H1 (cell line): ENCODE data around the gene PLTP. TPM values are rescaled to one million over a fixed set of nuclear protein-coding genes. Genes with fewer than 3 reads are reported as not detected.

Experiments
- CBX8 ChIP-seq: fragments of 300-800, 300-1000 bp; sonication (generic); IDR thresholded peaks from 2 replicates; pipeline ENCODE4 v1.7.1; 2016; ENCODE audit warnings: low read depth, low read length, borderline replicate concordance
- KDM4A ChIP-seq: IDR thresholded peaks from one replicate; pipeline ENCODE4 v1.7.1; 2012; ENCODE audit warnings: low read depth, mild to moderate bottlenecking, moderate library complexity, low read length, inconsistent platforms; ENCODE audit not compliant: severe bottlenecking
- RNF2 ChIP-seq: fragments of 200-900, 300-1000 bp; sonication (generic); IDR thresholded peaks from 2 replicates; pipeline ENCODE4 v1.7.1; 2016; ENCODE audit warnings: borderline replicate concordance, low read depth, mild to moderate bottlenecking, antibody characterized with exemption, low read length; ENCODE audit not compliant: poor library complexity, severe bottlenecking; ENCODE audit errors: missing control alignments
- SIN3A ChIP-seq, 2 experiments: IDR thresholded peaks in 1 of 2; conservative IDR thresholded peaks in 1 of 2; 2 replicates each; pipeline ENCODE4 v1.6.1; 2011 to 2012; ENCODE audit warnings: low read length in 2 of 2, improper control_type of control experiment in 1 of 2, low read depth in 1 of 2, mild to moderate bottlenecking in 1 of 2
- SP1 ChIP-seq: IDR thresholded peaks from 2 replicates; pipeline ENCODE4 v1.6.1; 2011; ENCODE audit warnings: low read depth, low read length
- TBP ChIP-seq: IDR thresholded peaks from 2 replicates; pipeline ENCODE4 v1.6.1; 2011; ENCODE audit warnings: low read depth, low read length, improper control_type of control experiment
- polyA plus RNA-seq, 7 experiments: library from polyadenylated mRNA; depleted of rRNA in 3 of 7; stranded (reverse) in 5 of 7; unstranded in 2 of 7; fragments of >200 nt in 5 of 7; fragments of 200-250 nt in 2 of 7; gene quantifications; 1 replicate in 5 of 7; 2 replicates in 1 of 7; 4 replicates in 1 of 7; pipeline versions ENCODE4 v1.2.1 to v1.2.3, GENCODE V29; 2011 to 2013; ENCODE audit warnings: missing spikeins in 2 of 7, mixed read lengths in 2 of 7
- total RNA-seq: library from RNA; stranded (reverse); fragmentation: NEBNext Ultra II Directional; extraction: Animal tissue kit (Norgen Biotek cat#: 25700); gene quantifications from 2 replicates; pipeline ENCODE4 v1.2.1, GENCODE V29; 2021
- TF ChIP-seq, protein P1 (sequence below): fragments of 300-600 bp; sonication (generic); IDR thresholded peaks from 2 replicates; pipeline ENCODE4 v1.7.1; 2012; ENCODE audit warnings: low read length, moderate library complexity, mild to moderate bottlenecking, inconsistent platforms; ENCODE audit not compliant: insufficient replicate concordance
- TF ChIP-seq, protein P2 (sequence below): IDR thresholded peaks from 2 replicates; pipeline ENCODE4 v1.6.1; 2011; ENCODE audit warnings: low read length, improper control_type of control experiment

The PLTP gene
- total and polyA plus RNA-seq, 2 of the 8 experiments (the other 6 are each of a cell fraction or from before 2014, with no cell fraction given), result 120 to 194 TPM

DNA sequence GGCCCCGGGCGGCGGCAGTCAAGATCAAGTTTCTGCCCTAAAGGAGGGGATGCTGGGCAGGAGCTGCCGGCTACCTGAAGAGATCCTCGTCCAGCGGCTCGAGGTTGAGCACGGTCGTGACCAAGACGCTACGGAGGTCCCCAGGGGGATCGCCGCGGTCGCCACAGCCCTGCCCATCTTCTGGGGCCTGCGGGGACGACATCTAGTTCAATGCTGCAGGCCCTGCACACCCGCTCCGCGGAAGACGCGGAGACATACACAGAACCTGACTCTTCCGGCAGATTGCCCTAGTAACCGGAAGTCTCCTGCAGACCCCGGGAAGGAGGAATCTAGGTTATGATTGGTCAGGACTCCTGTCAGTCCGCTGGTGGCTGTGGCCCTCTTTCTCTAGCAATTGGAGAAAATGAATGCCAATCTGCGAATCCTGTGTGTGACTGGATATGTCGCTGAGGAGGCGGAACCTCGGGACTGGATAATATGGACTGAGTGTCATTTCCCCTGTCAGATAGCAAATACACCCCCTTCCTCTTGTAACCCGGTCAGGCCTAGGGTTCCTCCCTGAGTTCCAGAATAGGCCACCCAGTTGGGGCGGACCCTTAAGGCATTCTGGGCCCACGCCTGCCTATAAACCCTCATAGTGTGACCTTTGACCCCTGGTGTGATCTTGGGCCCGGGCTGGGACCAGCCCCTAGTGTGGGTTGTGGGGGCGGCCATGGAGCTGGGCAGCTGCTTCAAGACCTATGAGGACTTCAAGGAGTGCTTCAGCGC is 54.7 kb downstream of the PLTP start, which contains the start of the genes ACOT8 and ZSWIM3 (continued):
- TF ChIP-seq, protein P1, sequence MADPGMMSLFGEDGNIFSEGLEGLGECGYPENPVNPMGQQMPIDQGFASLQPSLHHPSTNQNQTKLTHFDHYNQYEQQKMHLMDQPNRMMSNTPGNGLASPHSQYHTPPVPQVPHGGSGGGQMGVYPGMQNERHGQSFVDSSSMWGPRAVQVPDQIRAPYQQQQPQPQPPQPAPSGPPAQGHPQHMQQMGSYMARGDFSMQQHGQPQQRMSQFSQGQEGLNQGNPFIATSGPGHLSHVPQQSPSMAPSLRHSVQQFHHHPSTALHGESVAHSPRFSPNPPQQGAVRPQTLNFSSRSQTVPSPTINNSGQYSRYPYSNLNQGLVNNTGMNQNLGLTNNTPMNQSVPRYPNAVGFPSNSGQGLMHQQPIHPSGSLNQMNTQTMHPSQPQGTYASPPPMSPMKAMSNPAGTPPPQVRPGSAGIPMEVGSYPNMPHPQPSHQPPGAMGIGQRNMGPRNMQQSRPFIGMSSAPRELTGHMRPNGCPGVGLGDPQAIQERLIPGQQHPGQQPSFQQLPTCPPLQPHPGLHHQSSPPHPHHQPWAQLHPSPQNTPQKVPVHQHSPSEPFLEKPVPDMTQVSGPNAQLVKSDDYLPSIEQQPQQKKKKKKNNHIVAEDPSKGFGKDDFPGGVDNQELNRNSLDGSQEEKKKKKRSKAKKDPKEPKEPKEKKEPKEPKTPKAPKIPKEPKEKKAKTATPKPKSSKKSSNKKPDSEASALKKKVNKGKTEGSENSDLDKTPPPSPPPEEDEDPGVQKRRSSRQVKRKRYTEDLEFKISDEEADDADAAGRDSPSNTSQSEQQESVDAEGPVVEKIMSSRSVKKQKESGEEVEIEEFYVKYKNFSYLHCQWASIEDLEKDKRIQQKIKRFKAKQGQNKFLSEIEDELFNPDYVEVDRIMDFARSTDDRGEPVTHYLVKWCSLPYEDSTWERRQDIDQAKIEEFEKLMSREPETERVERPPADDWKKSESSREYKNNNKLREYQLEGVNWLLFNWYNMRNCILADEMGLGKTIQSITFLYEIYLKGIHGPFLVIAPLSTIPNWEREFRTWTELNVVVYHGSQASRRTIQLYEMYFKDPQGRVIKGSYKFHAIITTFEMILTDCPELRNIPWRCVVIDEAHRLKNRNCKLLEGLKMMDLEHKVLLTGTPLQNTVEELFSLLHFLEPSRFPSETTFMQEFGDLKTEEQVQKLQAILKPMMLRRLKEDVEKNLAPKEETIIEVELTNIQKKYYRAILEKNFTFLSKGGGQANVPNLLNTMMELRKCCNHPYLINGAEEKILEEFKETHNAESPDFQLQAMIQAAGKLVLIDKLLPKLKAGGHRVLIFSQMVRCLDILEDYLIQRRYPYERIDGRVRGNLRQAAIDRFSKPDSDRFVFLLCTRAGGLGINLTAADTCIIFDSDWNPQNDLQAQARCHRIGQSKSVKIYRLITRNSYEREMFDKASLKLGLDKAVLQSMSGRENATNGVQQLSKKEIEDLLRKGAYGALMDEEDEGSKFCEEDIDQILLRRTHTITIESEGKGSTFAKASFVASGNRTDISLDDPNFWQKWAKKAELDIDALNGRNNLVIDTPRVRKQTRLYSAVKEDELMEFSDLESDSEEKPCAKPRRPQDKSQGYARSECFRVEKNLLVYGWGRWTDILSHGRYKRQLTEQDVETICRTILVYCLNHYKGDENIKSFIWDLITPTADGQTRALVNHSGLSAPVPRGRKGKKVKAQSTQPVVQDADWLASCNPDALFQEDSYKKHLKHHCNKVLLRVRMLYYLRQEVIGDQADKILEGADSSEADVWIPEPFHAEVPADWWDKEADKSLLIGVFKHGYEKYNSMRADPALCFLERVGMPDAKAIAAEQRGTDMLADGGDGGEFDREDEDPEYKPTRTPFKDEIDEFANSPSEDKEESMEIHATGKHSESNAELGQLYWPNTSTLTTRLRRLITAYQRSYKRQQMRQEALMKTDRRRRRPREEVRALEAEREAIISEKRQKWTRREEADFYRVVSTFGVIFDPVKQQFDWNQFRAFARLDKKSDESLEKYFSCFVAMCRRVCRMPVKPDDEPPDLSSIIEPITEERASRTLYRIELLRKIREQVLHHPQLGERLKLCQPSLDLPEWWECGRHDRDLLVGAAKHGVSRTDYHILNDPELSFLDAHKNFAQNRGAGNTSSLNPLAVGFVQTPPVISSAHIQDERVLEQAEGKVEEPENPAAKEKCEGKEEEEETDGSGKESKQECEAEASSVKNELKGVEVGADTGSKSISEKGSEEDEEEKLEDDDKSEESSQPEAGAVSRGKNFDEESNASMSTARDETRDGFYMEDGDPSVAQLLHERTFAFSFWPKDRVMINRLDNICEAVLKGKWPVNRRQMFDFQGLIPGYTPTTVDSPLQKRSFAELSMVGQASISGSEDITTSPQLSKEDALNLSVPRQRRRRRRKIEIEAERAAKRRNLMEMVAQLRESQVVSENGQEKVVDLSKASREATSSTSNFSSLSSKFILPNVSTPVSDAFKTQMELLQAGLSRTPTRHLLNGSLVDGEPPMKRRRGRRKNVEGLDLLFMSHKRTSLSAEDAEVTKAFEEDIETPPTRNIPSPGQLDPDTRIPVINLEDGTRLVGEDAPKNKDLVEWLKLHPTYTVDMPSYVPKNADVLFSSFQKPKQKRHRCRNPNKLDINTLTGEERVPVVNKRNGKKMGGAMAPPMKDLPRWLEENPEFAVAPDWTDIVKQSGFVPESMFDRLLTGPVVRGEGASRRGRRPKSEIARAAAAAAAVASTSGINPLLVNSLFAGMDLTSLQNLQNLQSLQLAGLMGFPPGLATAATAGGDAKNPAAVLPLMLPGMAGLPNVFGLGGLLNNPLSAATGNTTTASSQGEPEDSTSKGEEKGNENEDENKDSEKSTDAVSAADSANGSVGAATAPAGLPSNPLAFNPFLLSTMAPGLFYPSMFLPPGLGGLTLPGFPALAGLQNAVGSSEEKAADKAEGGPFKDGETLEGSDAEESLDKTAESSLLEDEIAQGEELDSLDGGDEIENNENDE, result no peak
- TF ChIP-seq SIN3A (conservative IDR thresholded peaks at IDR 0.05 in 1 of 2, IDR thresholded peaks at IDR 0.05 in 1 of 2; ENCODE audit: low read depth in 1 of 2, low read length in 2 of 2) (peak; percentile 66 to 77; a peak in 3 of 4 replicates), CBX8 (no peak), KDM4A (no peak), SP1 (peak; percentile 100), TBP (peak; percentile 89), RNF2 (no peak)
- TF ChIP-seq, protein P2, sequence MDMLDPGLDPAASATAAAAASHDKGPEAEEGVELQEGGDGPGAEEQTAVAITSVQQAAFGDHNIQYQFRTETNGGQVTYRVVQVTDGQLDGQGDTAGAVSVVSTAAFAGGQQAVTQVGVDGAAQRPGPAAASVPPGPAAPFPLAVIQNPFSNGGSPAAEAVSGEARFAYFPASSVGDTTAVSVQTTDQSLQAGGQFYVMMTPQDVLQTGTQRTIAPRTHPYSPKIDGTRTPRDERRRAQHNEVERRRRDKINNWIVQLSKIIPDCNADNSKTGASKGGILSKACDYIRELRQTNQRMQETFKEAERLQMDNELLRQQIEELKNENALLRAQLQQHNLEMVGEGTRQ, result no peak
